Ovary (tissue), 3 donors: ENCODE data around the gene CFAP45.

Experiments
- EP300 ChIP-seq: sonication (generic); formaldehyde crosslinking; IDR thresholded peaks from one replicate; pipeline ENCODE4 v1.6.1; 2017; ENCODE audit warnings: antibody characterized with exemption
- TF ChIP-seq, protein P1 (sequence below), 3 donors: fragments of 450-650 bp in 2 of 3; fragments of 200-600 bp in 1 of 3; IDR thresholded peaks; one replicate each; pipeline versions ENCODE4 v1.5.1 to v1.8.0; 2016 to 2022; ENCODE audit warnings: antibody characterized with exemption in 3 of 3, mild to moderate bottlenecking in 1 of 3
- donor health status: DM: no; HTN: no; CAD: no.

DNA sequence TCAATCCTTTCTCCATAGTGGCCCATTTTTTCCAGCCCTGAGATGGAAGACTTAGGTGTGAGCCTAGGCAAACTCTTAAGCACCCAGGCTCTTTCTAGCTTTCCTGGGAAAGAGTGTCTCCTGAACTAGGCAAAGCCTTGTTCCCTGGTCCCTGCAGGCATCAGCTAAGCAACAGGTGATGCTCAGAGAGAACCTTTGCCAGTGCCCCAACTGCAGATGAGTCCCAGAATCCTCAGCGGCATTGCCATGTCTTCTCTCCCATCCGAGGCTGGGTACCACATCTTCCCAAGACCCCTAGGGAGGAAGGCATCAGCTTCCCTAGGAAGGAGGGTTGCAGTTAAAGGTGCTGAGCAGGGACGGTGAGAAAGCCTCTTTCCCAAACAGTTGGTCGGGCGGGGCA is 29.3 kb downstream of the CFAP45 start:
- TF ChIP-seq, protein P1, sequence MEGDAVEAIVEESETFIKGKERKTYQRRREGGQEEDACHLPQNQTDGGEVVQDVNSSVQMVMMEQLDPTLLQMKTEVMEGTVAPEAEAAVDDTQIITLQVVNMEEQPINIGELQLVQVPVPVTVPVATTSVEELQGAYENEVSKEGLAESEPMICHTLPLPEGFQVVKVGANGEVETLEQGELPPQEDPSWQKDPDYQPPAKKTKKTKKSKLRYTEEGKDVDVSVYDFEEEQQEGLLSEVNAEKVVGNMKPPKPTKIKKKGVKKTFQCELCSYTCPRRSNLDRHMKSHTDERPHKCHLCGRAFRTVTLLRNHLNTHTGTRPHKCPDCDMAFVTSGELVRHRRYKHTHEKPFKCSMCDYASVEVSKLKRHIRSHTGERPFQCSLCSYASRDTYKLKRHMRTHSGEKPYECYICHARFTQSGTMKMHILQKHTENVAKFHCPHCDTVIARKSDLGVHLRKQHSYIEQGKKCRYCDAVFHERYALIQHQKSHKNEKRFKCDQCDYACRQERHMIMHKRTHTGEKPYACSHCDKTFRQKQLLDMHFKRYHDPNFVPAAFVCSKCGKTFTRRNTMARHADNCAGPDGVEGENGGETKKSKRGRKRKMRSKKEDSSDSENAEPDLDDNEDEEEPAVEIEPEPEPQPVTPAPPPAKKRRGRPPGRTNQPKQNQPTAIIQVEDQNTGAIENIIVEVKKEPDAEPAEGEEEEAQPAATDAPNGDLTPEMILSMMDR (IDR thresholded peaks at IDR 0.05): no peak
- TF ChIP-seq EP300: no peak
